Measurements from ENCODE around the gene PPP1R17.

The PPP1R17 gene

GRCh38 chr7:31729195-31729804, 42.3 kb downstream of the PPP1R17 start:
- Histone ChIP-seq H3K9ac (ENCODE audit: low read depth, low read length) (no peak overlapping the region), H3K36me3 (ENCODE audit: insufficient read depth, low read length) (no peaks in the 10 kb centered on the region)

GRCh38 chr7:31734456-31734855, 47.4 kb downstream of the PPP1R17 start:
- Histone ChIP-seq H3K9ac (ENCODE audit: low read depth, low read length) (no peak overlapping the region), H3K36me3 (ENCODE audit: insufficient read depth, low read length) (no peaks in the 10 kb centered on the region), H3K4me1 (ENCODE audit: insufficient read depth, low read length) (no peaks in the 10 kb centered on the region), H3K9me3 (ENCODE audit: control insufficient read depth, insufficient read depth, low read length) (no peaks in the 10 kb centered on the region)

More at GRCh38 chr7:31729195-31729804, 42.3 kb downstream of the PPP1R17 start:
- Histone ChIP-seq H3K9me3 (ENCODE audit: control insufficient read depth, insufficient read depth, low read length) (no peaks in the 10 kb centered on the region), H3K4me1 (ENCODE audit: insufficient read depth, low read length) (no peaks in the 10 kb centered on the region)

DNA sequence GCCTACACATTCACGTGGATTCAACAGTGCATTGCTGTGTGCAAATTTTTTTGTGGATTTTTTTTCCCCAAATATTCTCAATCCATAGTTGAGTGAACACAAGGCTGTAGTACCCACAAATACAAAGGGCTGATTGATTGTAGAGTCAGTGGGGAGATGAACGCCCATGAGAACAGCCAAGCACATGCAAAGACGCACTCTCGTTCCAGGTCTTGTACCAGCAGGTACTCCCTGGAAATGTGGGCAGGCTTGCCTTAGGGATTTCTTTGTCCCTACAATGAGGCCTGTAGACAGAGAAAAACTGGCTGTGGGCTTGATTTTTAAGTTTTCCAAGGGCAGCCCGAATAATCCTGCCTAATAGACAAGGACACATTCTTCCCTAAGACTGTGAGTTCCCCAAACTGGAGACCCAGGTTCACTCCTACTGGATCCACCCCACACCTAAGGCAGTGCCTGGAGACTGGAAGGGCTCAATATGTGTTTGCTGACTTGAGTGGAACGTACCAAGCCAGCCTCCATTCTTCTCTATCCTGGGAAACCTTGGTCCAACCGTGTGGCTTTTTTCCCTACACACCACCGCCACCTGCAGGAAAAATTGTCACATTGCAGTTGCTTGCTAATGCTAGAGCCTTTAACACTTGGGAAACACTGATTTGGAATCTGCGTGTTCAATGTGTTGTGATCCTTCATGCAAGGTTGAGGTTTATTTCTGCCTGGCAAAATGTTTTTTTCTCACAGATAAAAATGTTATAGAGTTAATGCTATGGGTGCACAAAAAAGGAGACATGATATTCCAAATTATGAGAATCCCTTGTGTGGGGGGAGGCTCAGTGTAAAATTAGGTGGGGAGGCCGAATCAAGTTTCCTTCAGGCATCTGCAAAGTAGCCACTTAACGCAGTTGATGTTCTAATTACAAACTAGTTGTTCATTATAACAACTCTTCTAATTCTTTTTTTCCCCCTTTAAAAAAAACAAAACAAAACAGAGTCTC, 49.3 kb downstream of the PPP1R17 start:
- no peak overlapping the region for H3K9ac ChIP-seq (ENCODE audit: low read depth, low read length)
- H3K4me1 ChIP-seq (ENCODE audit: insufficient read depth, low read length), result no peaks in the 10 kb centered on the region
- H3K9me3 ChIP-seq (ENCODE audit: control insufficient read depth, insufficient read depth, low read length), result no peaks in the 10 kb centered on the region
- H3K36me3 ChIP-seq (ENCODE audit: insufficient read depth, low read length), result no peaks in the 10 kb centered on the region

DNA sequence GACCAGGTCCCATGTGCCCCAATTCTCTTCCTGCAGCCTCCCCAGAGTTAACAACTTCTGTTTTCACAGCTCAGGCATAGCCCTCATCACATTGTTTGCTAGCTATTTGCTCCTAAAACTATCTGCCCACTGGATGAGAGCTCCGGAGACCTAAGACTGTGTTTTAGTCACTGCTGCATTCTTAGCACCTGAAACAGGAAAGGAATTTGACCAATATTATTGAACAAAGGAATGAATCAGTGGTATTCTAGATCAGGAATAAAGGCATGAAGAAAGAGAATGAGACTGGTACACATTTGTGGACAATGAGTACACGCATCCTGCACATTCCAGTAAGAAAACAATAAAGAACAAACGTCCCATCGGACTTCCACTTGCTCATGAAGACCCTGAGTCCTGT, 54.8 kb downstream of the PPP1R17 start:
- Histone ChIP-seq H3K9ac (ENCODE audit: low read depth, low read length) (no peak overlapping the region), H3K4me1 (ENCODE audit: insufficient read depth, low read length) (no peaks in the 10 kb centered on the region), H3K36me3 (ENCODE audit: insufficient read depth, low read length) (no peaks in the 10 kb centered on the region), H3K9me3 (ENCODE audit: control insufficient read depth, insufficient read depth, low read length) (no peaks in the 10 kb centered on the region)

GRCh38 chr7:31744294-31744874, 57.4 kb downstream of the PPP1R17 start:
- no peaks in the 10 kb centered on the region for H3K9me3 ChIP-seq (ENCODE audit: control insufficient read depth, insufficient read depth, low read length)
- no peaks in the 10 kb centered on the region for H3K36me3 ChIP-seq (ENCODE audit: insufficient read depth, low read length)
- no peaks in the 10 kb centered on the region for H3K4me1 ChIP-seq (ENCODE audit: insufficient read depth, low read length)
- no peak overlapping the region for H3K9ac ChIP-seq (ENCODE audit: low read depth, low read length)

DNA sequence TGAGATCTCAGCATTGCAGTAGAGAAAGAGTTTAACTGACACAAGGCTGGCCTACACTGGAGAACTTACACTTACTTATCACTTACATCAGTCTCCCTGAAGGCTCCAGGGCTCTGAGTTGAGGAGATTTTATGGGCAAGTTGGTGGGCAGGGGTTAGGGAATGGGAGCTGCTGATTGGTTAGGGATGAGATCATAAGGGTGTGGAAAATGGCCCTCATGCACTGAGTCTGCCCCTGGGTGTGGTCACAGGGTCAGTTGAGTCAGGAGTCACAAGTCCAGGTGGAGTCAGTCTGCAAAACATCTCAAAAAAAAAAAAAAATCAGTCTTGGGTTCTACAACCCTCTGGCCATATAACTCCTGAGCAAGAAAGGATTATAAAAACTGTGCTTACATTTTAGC, 60.5 kb downstream of the PPP1R17 start:
- Histone ChIP-seq H3K9ac (ENCODE audit: low read depth, low read length) (no peak overlapping the region), H3K4me1 (ENCODE audit: insufficient read depth, low read length) (no peaks in the 10 kb centered on the region), H3K36me3 (ENCODE audit: insufficient read depth, low read length) (no peaks in the 10 kb centered on the region), H3K9me3 (ENCODE audit: control insufficient read depth, insufficient read depth, low read length) (no peaks in the 10 kb centered on the region)

- H3K36me3 ChIP-seq (ENCODE audit: insufficient read depth, low read length), result no peaks in the 10 kb centered on the region
- no peak overlapping the region for H3K9ac ChIP-seq (ENCODE audit: low read depth, low read length)
- H3K4me1 ChIP-seq (ENCODE audit: insufficient read depth, low read length), result no peaks in the 10 kb centered on the region
- no peaks in the 10 kb centered on the region for H3K9me3 ChIP-seq (ENCODE audit: control insufficient read depth, insufficient read depth, low read length)
Observed at GRCh38 chr7:31748084-31748483, 61.1 kb downstream of the PPP1R17 start.

- H3K9me3 ChIP-seq (ENCODE audit: control insufficient read depth, insufficient read depth, low read length), result no peaks in the 10 kb centered on the region
- H3K4me1 ChIP-seq (ENCODE audit: insufficient read depth, low read length), result no peaks in the 10 kb centered on the region
Observed at GRCh38 chr7:31751726-31752125, 64.7 kb downstream of the PPP1R17 start.

More at GRCh38 chr7:31751726-31752125, 64.7 kb downstream of the PPP1R17 start:
- Histone ChIP-seq H3K36me3 (ENCODE audit: insufficient read depth, low read length) (no peaks in the 10 kb centered on the region), H3K9ac (ENCODE audit: low read depth, low read length) (no peak overlapping the region)
